GM18511 (cell line): ENCODE measurements around the gene ADAM17.

Experiments
- ATAC-seq: cut with Tn5 transposase; IDR thresholded peaks from one replicate; pipeline ENCODE4 v1.9.1; 2021; ENCODE audit warnings: mild to moderate bottlenecking, moderate library complexity; ENCODE audit not compliant: unreplicated experiment

Gene ADAM17

DNA sequence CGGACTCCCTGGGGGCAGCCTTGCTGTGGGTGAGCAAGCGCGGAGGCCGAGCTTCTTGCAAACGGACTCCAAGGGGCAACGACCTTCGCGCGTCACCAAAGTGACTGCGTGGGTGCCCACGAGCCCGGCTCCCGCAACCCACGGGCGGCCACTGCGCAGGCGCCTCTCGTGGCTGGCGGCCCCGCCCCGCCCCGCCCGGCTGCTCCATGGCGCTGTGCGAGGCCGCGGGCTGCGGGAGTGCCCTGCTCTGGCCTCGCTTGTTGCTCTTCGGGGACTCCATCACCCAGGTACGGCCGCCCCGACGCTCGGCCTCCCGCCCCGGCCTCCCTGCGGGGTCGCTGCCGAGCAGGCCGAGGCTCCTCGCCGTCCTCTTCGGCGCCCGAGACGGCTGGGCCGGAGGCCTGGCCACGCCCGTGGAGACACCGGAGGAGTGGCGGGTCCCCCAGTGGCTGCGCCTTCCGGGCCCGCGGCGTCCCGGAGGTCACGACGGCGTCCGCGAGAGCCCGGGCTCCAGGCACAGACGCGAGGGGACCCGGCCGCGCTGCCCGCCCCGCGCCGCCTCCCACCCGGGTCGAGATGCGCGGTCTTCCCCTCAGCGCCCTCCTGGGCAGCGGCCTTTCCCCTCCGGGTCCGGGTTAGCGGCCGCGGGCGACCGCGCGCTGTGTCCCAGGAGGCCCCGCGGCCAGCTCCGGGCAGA is 81.1 kb downstream of the ADAM17 start, which contains the start of gene IAH1:
IAH1 (plus strand) TSS at position 191 of the 697 bp plus-strand sequence; CDS start at position 207, 16 bp downstream.
- peak; percentile 73 for ATAC-seq

DNA sequence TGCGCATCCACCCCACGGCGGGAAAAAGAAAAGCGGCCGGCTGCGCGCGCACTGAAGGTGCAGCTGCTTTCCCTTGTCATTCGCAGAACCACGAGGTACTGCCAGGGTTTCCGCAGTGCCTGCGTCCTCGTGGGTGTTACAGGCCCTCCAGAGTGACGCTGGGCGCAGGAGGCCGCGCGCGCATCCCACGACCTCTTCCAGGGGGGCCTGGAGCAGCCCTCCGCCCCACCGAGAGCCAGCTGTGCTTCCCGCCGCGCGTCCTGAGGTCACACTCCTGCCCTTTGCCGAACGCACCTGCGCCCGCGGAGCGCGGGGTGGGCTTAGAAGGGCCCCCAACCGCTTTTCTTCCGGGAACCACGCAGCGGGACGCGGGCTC is 81.7 kb downstream of the ADAM17 start:
- ATAC-seq: peak; percentile 41

DNA sequence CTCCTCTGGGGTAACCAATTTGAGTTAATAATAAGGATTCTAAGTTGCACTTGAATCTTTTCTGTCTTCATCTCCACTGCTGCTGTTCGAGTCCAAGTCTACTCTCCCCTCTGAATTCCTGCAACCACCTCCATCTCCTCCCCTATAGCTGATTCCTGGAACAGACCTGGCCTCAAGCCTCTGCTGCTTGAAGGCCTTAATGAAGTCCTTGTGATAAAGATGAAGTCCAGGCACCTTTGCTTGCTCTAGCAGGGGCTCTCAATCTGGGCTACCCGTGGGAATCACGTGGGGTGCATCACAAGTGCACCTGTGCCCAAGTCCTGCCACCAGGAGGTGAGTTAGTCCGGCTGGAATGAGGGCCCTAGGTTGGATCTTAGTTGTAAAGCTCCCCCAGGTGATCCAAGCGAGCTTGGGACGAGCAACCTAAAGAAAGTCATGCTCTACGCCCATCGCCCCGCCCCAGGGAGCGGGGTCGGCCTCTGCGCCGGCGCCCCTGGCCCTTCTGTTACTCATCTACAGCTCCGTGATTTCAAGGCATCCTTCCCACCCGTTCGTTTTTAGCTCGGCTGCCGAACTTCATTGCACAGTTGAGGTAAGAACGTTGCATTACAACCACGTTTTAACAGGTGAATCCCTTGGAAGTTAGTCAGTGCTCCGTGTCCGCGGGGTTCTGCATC is 82.2 kb downstream of the ADAM17 start:
- ATAC-seq: peak; percentile 19

DNA sequence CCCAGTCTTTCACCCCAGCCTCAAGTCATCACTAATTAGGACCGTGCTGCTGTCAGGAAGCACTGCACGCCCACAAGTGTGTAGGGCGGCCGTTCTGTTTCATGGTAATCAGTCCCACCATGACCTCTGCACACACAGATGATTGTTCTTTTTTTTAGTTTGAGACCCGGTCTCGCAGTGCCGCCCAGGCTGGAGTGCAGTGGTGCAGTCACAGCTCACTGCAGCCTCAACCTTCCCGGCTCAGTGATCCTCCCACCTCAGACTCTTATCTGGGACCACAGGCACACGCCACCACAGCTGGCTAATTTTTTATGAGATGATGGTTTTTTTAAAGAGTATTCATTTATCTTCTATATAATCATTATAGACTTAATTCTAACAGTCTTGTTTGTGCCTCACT is 83.1 kb downstream of the ADAM17 start:
- ATAC-seq: no peak

GRCh38 chr2:9471206-9471605 is 84.4 kb downstream of the ADAM17 start:
- no peak for ATAC-seq

GRCh38 chr2:9467687-9468086 is 87.9 kb downstream of the ADAM17 start:
- no peak for ATAC-seq

- no peak for ATAC-seq
Measured at GRCh38 chr2:9466147-9466683, 89.4 kb downstream of the ADAM17 start.

- no peak for ATAC-seq
Measured at GRCh38 chr2:9465170-9465569, 90.5 kb downstream of the ADAM17 start.

- peak; percentile 99 for ATAC-seq
Measured at GRCh38 chr2:9463698-9464034, 92.0 kb downstream of the ADAM17 start.

DNA sequence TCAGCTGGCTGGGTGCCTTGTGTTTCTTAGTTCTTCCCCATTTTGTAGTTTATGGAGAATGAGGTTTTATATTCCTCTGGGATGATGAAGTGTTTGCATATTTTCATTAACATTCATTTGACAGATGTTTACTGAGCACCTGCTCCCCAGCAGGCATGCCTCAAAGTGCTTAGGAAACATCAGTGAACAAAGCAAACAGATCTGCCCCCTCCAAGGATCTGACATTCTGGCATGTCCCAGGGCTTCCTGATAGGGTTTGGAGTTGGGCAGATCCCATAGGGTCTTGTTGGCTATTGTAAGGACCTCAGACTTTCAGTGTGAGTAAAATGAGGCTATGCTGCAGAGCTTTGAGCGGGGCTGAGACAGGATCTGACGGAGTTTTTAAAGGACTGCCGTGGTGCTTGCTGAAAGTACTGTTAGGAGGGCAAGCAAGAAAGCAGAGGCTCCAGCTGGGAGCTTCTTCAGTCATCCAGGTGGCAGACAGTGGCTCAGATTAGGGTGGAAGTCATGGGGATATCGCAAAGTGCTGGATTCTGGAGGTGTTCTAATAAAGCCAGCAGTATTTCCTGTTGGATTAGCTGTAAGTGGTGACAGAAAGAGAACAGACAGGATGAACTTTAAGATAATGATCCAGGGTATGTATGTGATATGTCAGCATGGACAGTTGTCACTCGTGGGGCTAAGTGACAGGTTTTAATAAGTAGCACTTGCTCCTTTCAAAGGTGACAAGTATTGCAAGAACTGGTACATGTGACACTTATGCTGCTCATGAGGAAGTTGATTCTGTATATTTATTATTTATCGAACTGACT is 92.5 kb downstream of the ADAM17 start:
- ATAC-seq: no peak

DNA sequence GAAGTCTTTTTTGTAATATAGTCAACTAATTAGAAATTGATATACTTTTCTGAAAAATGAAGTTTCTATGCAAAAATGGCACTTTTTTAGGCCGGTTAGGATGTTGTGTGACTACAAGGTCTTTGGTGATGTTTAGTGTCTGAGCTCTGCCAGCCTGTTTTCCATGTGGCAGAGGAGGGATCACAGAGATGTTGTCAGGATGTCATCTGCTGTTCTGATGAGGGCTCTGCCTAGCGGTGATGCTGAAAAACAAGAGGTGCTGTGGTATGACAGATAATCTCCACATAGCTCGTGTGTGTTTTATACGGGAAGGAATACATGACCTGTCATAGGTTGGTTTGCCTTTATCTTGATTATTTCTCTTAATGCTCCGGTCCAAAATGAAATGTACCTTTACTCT is 93.3 kb downstream of the ADAM17 start:
- ATAC-seq: no peak

- no peak for ATAC-seq
Measured at GRCh38 chr2:9461079-9461478, 94.6 kb downstream of the ADAM17 start.

- ATAC-seq: no peak
Measured at GRCh38 chr2:9460441-9461017, 95.1 kb downstream of the ADAM17 start.

DNA sequence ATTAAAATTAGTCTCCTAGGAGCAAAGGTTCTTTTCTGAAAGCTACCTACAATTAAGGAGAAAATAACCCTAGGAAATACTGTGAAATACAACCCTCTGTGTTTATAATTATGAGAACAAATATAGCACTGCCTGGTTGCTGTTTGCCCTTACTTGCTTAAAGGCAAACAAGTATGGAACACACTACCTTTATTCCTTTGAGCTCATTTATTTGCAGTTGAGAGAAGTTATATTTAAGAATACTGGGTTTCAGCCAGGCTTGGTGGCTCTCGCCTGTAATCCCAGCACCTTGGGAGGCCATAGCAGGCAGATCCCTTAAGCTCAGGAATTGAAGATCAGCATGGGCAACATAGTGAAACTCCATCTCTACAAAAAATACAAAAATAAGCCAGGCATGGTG is 104.4 kb downstream of the ADAM17 start:
- no peak for ATAC-seq

DNA sequence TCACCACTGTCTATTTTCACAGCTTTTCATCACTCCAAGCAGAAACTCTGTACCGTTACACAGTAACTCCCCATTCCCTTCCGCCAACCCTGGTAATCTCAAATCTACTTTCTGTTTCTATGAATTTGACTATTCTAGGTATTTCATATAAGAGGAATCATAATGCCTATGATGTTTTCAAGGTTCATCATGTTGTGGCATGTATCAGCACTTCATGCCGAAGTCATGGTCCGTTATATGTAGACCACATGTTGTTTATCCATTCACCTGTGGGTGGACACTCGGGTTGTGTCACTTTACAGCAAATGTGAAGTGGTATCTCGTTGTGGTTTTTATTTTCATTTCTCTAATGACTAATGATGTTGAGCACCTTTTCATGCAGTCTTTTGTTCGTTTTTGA is 110.5 kb downstream of the ADAM17 start:
- ATAC-seq: no peak

DNA sequence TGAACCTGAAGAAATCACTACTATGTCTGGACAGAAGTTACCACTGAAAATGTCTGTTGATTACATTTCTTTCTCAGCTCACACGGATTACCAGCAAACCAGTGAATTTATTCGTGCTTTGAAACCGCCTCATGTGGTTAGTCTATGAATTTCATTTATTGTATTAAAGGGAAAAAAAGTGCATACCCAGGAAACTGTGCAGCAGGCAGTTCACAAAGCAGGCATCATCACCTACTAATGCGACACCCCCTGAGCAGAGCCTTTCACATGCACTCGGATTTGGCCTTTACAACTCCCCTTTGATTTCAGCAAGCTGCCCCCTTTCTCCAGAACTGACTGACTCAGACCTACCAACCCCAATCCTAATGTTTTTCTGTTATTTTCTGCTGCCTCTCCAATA is 112.1 kb downstream of the ADAM17 start:
- ATAC-seq: no peak

GRCh38 chr2:9441556-9441955 is 114.1 kb downstream of the ADAM17 start:
- ATAC-seq: no peak

- ATAC-seq: no peak
Measured at GRCh38 chr2:9440058-9440727, 115.4 kb downstream of the ADAM17 start.

DNA sequence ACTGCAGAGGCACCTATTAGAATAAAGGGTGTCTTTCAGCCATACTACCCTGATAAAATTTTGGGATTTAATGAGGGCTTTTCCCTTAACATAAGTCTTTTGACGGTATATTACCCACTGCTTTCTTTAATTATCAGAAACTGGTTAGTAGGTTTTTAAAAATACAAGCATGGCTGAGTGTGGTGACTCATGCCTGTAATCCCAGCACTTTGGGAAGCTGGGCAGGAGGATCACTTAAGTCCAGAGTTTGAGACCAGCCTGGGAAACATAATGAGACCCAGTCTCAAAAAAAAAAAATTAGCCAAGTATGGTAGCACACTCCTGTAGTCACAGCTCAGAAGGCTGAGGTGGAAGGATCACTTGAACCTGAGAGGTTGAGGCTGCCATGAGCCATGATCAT is 116.1 kb downstream of the ADAM17 start:
- no peak for ATAC-seq
